ENCODE results near the gene ALDOA.
"Not testable (repeated sequence)": the region's sequence is repeated elsewhere in the genome, so short reads cannot be mapped to it uniquely, and the experiment has no call there.

Gene ALDOA

GRCh38 chr16:30031477-30031918, 34.1 kb upstream of the ALDOA start:
- Histone ChIP-seq H3K9me3 (no peaks in the 10 kb centered on the region), H3K4me3 (no peak overlapping the region)

GRCh38 chr16:30032083-30032819, 33.3 kb upstream of the ALDOA start:
- Histone ChIP-seq H3K4me3 (no peak overlapping the region), H3K36me3 (no peaks in the 10 kb centered on the region), H3K27me3 (peaks cover 0 to 91% of the 10 kb centered on the region in 2 donors), H3K9me3 (no peaks in the 10 kb centered on the region), H3K4me1 (peaks cover 0 to 17% (median 10%) of the 10 kb centered on the region in 4 donors), H3K27ac (no peak overlapping the region)
- DNase-seq: no peak
- TF ChIP-seq CTCF (IDR thresholded peaks at IDR 0.05): peak; percentile 53 to 61
- intact Hi-C loops (cut with DNase I; ENCODE audit: low total_unique reads): no loop called here

More at GRCh38 chr16:30031477-30031918, 34.1 kb upstream of the ALDOA start:
- Histone ChIP-seq H3K36me3 (no peaks in the 10 kb centered on the region), H3K27ac (no peak overlapping the region), H3K27me3 (peaks cover 0 to 97% of the 10 kb centered on the region in 2 donors), H3K4me1 (peaks cover 0 to 17% (median 10%) of the 10 kb centered on the region in 4 donors)
- intact Hi-C loops (cut with DNase I; ENCODE audit: low total_unique reads): no loop called here
- no peak for TF ChIP-seq CTCF (IDR thresholded peaks at IDR 0.05)
- no peak for DNase-seq

DNA sequence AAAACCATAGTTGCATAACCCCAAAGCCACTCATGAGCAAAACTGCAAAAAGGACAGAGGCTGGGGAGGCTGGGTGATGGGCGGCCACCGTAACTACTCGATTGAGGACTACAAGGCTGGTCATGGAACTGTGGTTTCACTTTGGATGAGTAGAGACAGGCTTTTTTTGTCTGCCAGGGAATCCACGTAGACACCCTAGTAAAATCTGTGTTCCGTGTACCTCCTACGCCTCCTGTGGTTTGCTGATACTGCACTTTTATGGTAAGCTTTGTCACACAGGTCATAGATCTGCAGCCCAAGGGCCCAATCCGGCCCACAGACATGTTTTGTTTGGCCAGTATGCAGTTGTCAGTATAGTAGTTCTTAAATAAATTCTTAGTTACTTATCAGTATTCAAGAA, 32.3 kb upstream of the ALDOA start:
- Histone ChIP-seq H3K36me3 (no peaks in the 10 kb centered on the region), H3K9me3 (no peaks in the 10 kb centered on the region), H3K4me3 (no peak overlapping the region), H3K27ac (no peak overlapping the region), H3K27me3 (peaks cover 0 to 81% of the 10 kb centered on the region in 2 donors), H3K4me1 (peaks cover 0 to 17% (median 10%) of the 10 kb centered on the region in 4 donors)
- no peak for DNase-seq
- intact Hi-C loops (cut with DNase I; ENCODE audit: low total_unique reads): no loop called here
- no peak for TF ChIP-seq CTCF (IDR thresholded peaks at IDR 0.05)

- H3K36me3 ChIP-seq: no peaks in the 10 kb centered on the region
- TF ChIP-seq CTCF (IDR thresholded peaks at IDR 0.05): no peak
- H3K27ac ChIP-seq: no peak overlapping the region
- no peak for DNase-seq
- H3K27me3 ChIP-seq: peaks cover 0 to 35% of the 10 kb centered on the region in 2 donors
- intact Hi-C loops (cut with DNase I; ENCODE audit: low total_unique reads): no loop called here
- H3K4me1 ChIP-seq: no peaks in the 10 kb centered on the region
- no peaks in the 10 kb centered on the region for H3K9me3 ChIP-seq
- no peak overlapping the region for H3K4me3 ChIP-seq
These were observed 25.3 kb upstream of the ALDOA start for GRCh38 chr16:30040221-30040620.

GRCh38 chr16:30040690-30041089, 24.9 kb upstream of the ALDOA start:
- H3K27ac ChIP-seq; intact Hi-C loops (cut with DNase I; ENCODE audit: low total_unique reads); H3K36me3 ChIP-seq; DNase-seq; H3K4me3 ChIP-seq; H3K9me3 ChIP-seq; H3K4me1 ChIP-seq: not testable (repeated sequence)
- H3K27me3 ChIP-seq: peaks cover 0 to 32% of the 10 kb centered on the region in 2 donors

- peak; percentile 37 to 47 for TF ChIP-seq CTCF (IDR thresholded peaks at IDR 0.05)
- Histone ChIP-seq H3K27ac (no peak overlapping the region), H3K4me3 (no peak overlapping the region), H3K4me1 (no peaks in the 10 kb centered on the region), H3K9me3 (no peaks in the 10 kb centered on the region), H3K36me3 (no peaks in the 10 kb centered on the region), H3K27me3 (peaks cover 0 to 32% of the 10 kb centered on the region in 2 donors)
- no peak for DNase-seq
- intact Hi-C loops (cut with DNase I; ENCODE audit: low total_unique reads): no loop called here
These were observed 23.7 kb upstream of the ALDOA start for GRCh38 chr16:30041841-30042240.
